Measurements from ENCODE around the gene SLC49A3.

GRCh38 chr4:723751-724530 lies 35.0 kb upstream of the SLC49A3 start:
- TF ChIP-seq EZH2 (IDR thresholded peaks at IDR 0.05; ENCODE audit: insufficient read depth, poor library complexity, severe bottlenecking) = no peak
- no peak for TF ChIP-seq EZH2phosphoT487 (IDR thresholded peaks at IDR 0.05; ENCODE audit: insufficient read depth, low read depth)
